Measurements from ENCODE around the gene FILIP1L. TPM values are rescaled to one million over a fixed set of nuclear protein-coding genes. Genes with fewer than 3 reads are reported as not detected.

Gene FILIP1L
- total RNA-seq, 1 experiment from 2014 or later = 0.07 TPM

DNA sequence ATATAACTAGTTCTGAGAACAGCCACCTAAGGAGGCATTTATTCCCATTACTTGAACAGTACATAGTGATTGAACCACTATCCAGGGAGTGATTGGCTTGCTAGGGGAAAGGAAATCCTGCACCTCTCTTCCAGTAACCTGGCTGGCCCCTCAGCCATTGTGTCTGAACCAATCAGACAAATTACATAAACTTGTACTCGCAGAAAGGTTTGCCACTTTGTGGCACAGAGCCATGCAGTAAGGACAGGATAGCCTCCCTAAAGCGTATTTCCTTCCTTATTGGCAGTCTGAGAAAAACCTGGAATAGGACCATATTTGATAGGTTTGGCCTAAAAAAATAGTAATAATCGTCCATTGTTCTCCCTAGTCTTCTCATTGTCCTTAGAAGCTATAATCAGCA lies 277.6 kb downstream of the FILIP1L start:
- H3T11ph ChIP-seq (ENCODE audit: low read length) = no peak overlapping the region
- no peak overlapping the region for H2BK12ac ChIP-seq (ENCODE audit: insufficient read length, low read depth, low read length)
- Mint-ChIP-seq H3K9me3 (no peaks in the 10 kb centered on the region), H3K36me3 (ENCODE audit: insufficient read depth in 1 of 3, low read depth in 3 of 3) (no peaks in the 10 kb centered on the region), H3K27ac (no peak overlapping the region), H3K4me3 (no peak overlapping the region), H3K4me1 (peaks cover 0 to 2% of the 10 kb centered on the region in 2 experiments; a peak in 1 of 4 replicates), H3K27me3 (ENCODE audit: low read depth) (no peaks in the 10 kb centered on the region)
- no CpG with 5 or more reads among the region's 3 CpGs for WGBS (ENCODE audit: extremely low coverage, insufficient read length, low lambda C conversion rate)
- H4K5ac ChIP-seq (ENCODE audit: insufficient read length, low read depth, low read length) = no peak overlapping the region
- H3K18ac ChIP-seq (ENCODE audit: insufficient read length, low read depth, low read length) = no peak overlapping the region
- H3K4ac ChIP-seq (ENCODE audit: low read depth, low read length) = no peak overlapping the region
- H3K4me2 ChIP-seq (ENCODE audit: insufficient read depth, insufficient read length, low read length) = no peak overlapping the region
- peaks cover 3% of the 10 kb centered on the region; the same call in 1 of the 2 replicates for H3K79me2 ChIP-seq (ENCODE audit: insufficient read depth, low read length)
- TF ChIP-seq, protein P1, sequence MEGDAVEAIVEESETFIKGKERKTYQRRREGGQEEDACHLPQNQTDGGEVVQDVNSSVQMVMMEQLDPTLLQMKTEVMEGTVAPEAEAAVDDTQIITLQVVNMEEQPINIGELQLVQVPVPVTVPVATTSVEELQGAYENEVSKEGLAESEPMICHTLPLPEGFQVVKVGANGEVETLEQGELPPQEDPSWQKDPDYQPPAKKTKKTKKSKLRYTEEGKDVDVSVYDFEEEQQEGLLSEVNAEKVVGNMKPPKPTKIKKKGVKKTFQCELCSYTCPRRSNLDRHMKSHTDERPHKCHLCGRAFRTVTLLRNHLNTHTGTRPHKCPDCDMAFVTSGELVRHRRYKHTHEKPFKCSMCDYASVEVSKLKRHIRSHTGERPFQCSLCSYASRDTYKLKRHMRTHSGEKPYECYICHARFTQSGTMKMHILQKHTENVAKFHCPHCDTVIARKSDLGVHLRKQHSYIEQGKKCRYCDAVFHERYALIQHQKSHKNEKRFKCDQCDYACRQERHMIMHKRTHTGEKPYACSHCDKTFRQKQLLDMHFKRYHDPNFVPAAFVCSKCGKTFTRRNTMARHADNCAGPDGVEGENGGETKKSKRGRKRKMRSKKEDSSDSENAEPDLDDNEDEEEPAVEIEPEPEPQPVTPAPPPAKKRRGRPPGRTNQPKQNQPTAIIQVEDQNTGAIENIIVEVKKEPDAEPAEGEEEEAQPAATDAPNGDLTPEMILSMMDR (conservative IDR thresholded peaks at IDR 0.05) = no peak
- H2BK15ac ChIP-seq (ENCODE audit: low read depth, low read length) = no peak overlapping the region
- no peak overlapping the region for H4K8ac ChIP-seq (replicated peaks; ENCODE audit: insufficient read length, low read depth, low read length)
- no peaks in the 10 kb centered on the region for H4K20me1 ChIP-seq (ENCODE audit: control insufficient read depth, insufficient read depth, insufficient read length)
- H2AK5ac ChIP-seq (ENCODE audit: insufficient read length, low read length) = no peak overlapping the region
- H2BK20ac ChIP-seq (ENCODE audit: low read depth, low read length, poor library complexity, severe bottlenecking) = no peak overlapping the region
- H3K23ac ChIP-seq (ENCODE audit: insufficient read length, low read depth, low read length) = no peak overlapping the region
- no peaks in the 10 kb centered on the region for H3K9me3 ChIP-seq (ENCODE audit: control insufficient read depth, low read depth, low read length)
- no peak overlapping the region for H3K56ac ChIP-seq (ENCODE audit: insufficient read length, low read depth, low read length)
- no peaks in the 10 kb centered on the region for H3K4me1 ChIP-seq (ENCODE audit: insufficient read depth, low read length)
- H3K79me1 ChIP-seq (ENCODE audit: insufficient read depth, low read depth, low read length, poor library complexity, severe bottlenecking) = peaks cover 6% of the 10 kb centered on the region
- H3K9ac ChIP-seq (ENCODE audit: extremely low read depth, insufficient read length, low read length) = no peak overlapping the region
- H3K27me3 ChIP-seq (ENCODE audit: insufficient read depth, low read length) = no peaks in the 10 kb centered on the region
- H3K27ac ChIP-seq (ENCODE audit: insufficient read length, low read depth, low read length) = no peak overlapping the region
- no peaks in the 10 kb centered on the region for H3K23me2 ChIP-seq (ENCODE audit: insufficient read length, low read depth, low read length, poor library complexity, severe bottlenecking)
- no peak overlapping the region for H2AFZ ChIP-seq (ENCODE audit: low read length)
- no peak overlapping the region for H3K14ac ChIP-seq (ENCODE audit: insufficient read depth, low read length)
- DNase-seq = no peak
- H2BK5ac ChIP-seq (ENCODE audit: insufficient read length, low read length) = no peak overlapping the region
- no peak overlapping the region for H2BK120ac ChIP-seq (ENCODE audit: low read depth, low read length, poor library complexity, severe bottlenecking)
- H4K91ac ChIP-seq (ENCODE audit: insufficient read length, low read depth, low read length) = no peak overlapping the region
